Esophagus mucosa (tissue), 1 donor: ENCODE results near the gene RPL32. TPM values are rescaled to one million over a fixed set of nuclear protein-coding genes. Genes with fewer than 3 reads are reported as not detected.

Experiments
- ATAC-seq: fragments of 200-7000 bp; cut with Tn5 transposase; one replicate; pipeline ENCODE4 v1.9.1; 2020
- total RNA-seq: library from RNA; stranded (reverse); gene quantifications from one replicate; pipeline ENCODE4 v1.2.4, GENCODE V29; 2023
- donor health status: DM: yes; HTN: yes; CAD: no.

RPL32 gene
- total RNA-seq, 1 donor from 2014 or later, result 1,705 TPM

DNA sequence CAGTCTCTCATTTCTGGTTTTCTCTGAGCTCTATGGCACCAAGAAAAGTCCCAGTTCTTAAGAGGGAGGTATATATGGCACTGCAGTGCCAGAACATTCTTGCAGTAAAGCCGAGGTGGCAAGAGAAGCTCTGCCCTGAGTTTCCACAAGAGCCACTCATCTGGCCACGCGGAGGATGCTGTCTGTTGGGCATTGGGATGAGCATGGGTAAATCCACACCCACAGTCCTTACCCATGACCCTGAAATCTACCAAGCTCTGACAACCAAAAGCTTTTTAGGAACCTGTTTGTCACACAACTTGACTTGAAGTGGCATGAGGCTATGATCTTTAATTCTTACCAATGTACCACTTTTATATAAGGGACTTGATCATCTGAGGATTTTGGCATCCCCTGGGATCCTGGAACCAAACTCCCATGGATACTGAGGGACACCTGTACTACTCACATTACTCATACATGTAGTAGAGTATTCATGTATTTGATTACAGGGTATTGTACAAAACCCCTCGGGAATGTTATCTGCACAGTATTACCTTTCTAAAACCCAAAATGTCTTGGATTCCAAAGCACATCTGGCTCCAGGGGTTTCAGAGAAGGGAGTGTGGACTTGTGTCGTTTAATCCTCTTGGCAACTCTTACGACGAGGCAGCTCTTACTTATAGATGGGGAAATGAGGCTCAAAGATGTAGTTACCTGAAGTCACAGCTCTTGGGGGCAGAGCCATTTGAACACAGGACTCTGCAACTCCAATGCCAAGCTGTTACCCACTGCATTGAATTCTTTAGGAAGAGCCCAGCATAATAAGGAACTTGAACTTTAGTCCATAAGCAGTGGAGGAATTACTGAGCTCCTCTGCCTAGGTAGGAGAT is 8.8 kb downstream of the RPL32 start:
- no peak for ATAC-seq

DNA sequence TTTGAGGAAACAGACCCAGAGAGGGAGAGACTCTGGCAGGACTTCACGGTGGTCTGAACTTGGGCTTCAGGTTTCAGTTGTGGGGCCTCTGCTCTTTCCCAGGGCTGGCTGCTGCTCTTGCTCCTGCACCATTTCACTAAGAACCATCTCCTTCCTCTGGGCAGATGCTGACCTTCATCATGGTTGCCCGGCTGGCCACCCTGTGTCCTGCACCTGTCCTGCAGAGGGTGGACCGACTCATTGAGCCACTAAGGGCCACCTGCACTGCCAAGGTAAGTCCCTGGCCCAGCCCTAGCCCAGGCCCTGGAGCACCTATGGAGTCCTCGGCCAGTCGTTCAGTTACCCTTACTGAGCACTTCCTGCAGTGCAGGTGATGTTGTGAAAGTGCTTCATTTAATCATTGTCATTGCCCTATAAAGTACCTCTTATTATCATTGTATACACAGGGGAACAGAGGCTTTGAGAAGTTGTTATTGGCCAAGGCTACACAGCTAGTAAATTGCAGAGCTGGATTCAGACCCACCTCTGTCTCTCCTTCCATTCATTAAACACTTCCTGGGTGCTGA is 10.0 kb downstream of the RPL32 start:
- peak; percentile 48 for ATAC-seq

DNA sequence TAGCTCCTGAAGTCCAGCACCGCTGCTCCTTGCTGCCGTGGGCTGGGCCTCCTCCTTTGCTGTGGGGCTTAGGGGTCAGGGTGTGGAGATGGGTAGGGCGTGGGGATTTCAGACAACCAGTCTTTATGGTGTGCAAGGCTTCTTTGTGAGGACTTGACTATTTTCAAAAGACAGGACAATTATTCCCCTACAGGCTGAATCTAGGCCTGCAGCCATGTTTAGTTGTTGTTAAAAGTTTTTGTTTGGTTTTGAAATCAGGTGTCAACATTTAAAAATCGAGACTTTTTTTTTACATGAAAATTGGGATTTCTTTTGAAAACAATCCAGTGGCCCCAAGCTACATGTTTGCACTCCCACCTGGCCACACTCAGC is 10.6 kb downstream of the RPL32 start:
- ATAC-seq, result peak; percentile 34

DNA sequence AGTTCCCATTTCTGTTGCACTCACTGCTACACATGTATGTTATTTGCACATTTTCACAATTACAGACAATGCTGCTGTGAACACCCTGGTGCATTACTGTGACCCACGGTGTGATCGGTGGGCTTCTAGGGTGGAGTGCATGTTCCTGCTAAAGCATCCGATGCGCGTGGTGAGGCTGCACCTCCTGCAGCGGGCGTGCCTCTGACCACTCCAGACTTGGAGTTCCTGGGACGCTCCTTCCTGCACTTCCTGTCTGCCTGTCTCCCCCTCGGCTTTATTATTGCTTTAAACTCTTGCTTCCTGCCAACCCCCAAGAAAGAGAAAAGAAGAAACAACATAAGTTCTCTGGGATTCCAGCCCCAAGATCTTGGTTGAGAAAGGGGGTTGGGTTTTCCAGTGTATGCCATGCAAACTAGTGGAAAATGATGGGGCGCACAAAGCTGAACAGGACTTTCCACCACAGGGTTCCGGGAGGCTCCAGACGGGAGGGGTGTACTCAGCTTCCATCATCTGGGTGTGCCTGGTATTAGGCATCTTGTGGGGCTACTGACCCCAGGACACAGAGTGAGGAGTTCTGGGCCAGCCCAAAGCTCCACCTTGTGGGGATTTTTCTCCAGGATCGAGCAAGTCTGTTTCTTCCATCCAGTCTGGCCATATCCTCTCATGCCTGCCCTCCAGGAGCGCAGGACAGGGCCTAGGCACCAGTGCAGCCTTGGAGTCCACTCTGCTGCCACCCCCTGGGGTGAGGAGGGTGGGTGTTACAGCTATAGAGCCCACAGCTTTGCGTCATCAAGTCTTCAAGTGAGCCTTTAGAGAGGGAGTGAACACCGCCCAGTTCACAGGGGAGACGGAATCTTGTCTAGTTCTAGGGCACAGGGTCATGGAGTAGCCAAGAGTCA is 11.2 kb downstream of the RPL32 start:
- peak; percentile 37 for ATAC-seq

DNA sequence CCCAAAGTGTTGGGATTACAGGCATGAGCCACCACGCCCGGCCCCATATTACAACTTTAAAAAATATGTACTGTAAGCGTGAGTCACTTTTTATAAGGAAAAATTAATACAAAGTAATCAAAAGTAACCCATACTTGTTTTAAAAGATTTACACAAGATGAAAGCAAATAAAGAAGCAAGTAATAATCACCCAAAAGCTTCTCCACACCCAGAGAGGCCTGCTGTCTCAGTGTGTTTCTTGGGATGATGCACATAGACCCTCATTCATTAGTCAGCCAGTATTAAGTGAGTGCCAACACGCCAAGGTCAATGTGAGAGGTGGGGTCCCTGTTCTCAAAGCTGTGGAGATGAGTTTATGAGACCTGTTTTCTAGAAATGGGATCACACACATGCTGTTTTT is 12.0 kb downstream of the RPL32 start:
- ATAC-seq, result peak; percentile 28

DNA sequence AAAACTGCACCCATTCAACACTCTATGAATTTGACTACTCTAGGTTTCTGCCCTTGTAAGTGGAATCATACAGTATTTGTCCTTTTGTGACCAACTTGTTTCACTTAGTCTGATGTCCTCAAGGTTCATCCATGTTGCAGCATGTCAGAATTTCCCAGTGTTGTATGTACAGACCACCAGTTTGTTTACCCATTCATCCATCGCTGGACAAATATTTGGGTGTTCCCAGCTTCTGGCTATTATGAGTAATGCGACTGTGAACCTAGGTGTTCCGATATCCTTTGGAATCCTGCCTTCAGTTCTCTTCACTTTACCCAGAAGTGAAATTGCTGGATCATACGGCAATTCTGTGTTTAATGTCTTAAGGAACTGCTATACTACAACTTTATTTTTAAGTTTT is 12.6 kb downstream of the RPL32 start:
- ATAC-seq, result no peak

DNA sequence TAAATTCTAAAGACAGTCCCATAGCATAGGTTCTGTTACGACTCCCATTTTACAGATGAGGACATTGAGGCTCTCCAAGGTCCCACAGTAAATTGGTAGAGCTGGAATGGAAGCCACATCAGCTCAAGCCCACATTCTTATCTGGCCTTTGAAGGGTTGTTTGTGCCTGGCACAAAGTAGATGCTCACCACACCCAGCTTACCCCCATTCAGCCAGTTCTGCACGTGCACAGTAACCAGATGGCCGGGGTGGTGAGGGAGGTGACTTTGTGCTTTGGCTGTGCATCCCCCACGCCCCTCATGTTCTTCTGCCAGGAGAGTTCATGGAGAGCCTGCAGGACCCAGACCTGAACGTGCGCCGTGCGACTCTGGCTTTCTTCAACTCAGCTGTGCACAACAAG is 16.2 kb downstream of the RPL32 start:
- no peak for ATAC-seq

DNA sequence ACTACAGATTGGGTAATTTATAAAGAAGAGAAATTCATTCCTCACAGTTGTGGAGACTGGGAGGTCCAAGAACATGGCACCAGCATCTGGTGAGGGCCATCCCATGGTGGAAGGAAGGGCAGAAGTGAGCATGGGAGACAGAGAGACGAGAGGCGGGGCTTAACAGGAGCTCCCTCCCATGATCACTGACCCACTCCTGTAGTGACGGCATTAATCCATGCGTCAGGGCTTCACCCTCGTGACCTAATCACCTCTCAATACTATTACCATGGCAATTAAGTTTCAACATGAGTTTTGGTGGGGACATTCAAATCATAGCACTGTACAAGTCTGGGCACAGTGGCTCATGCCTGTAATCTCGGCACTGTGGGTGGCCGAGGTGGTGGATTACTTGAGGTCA is 17.1 kb downstream of the RPL32 start:
- ATAC-seq, result peak; percentile 17

DNA sequence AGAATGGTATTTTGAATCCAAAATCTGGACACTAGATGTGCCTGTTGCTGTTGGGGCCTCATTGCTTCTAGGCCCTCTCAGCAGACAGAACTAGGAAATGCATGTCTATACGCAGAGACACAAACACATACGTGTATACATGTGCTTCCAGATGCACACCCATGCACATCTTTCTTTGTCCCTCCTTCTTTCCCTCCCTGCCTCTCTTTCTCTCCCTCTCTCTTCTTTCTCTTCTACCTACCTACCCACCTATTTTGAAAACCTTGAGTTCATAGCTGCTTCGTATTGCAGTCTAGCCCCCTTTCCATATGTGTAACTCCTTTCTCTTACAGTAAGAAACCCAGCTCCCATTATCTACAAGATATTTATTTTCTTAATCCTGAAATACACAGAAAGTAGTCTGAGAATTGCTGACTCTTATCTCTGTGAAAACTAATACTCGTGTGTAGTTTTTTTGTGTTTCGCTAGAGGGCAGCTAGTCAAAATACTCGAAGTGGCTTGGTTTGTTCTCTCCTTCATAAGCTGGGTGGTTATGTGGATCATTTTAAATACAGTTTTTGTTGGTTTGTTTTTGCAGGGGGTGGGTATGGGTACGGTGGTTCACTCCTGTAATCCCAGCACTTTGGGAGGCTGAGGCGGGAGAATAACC is 18.5 kb downstream of the RPL32 start:
- no peak for ATAC-seq

DNA sequence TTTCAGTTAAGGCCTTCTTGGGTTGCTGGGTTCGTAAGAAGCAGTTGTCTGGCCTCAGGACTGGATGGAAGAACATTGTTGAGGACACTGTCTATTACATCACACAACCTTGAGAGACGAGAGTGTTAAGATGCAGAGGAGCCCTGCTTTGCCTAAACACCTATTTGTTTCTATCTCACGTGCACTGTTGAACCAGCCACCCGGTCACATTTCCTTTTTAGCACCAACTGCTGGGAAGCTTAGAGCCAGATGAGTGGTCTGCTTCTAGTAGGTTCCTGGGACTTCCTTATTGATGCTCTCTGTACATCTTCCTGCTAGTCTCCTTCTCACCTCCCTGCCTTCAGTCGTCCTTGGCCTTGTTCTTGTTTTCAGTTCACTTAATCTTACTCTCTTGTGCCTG is 22.6 kb downstream of the RPL32 start:
- no peak for ATAC-seq

DNA sequence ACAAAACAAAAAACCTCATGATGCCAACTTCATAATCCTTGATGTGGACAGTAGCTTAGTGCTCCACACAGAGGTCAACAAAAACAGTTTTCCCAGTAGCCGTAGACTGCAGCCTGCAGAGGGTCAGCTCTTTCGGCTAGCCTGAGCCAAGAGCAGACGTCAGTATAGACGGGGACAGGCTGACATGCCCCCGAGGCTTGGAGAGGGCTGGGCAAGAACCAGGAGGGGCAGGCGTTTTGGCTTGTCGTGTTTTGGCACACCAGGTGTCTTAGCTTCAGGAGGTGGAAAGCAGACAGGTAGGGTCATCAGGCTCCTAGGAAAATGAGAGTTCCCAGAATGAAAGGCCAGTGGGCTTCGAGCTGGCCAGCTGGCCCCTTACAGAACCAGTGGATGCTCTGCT is 23.1 kb downstream of the RPL32 start:
- ATAC-seq, result no peak

DNA sequence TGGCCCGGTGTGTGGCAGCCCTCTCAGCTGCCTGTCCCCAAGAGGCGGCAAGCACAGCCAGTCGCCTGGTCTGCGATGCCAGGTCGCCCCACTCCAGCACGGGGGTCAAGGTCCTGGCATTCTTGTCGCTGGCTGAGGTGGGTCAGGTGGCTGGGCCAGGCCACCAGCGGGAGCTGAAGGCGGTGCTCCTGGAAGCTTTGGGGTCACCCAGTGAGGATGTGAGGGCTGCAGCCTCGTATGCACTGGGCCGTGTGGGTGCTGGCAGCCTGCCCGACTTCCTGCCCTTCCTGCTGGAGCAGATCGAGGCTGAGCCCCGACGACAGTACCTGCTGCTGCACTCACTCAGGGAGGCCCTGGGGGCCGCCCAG is 24.0 kb downstream of the RPL32 start:
- no peak for ATAC-seq

DNA sequence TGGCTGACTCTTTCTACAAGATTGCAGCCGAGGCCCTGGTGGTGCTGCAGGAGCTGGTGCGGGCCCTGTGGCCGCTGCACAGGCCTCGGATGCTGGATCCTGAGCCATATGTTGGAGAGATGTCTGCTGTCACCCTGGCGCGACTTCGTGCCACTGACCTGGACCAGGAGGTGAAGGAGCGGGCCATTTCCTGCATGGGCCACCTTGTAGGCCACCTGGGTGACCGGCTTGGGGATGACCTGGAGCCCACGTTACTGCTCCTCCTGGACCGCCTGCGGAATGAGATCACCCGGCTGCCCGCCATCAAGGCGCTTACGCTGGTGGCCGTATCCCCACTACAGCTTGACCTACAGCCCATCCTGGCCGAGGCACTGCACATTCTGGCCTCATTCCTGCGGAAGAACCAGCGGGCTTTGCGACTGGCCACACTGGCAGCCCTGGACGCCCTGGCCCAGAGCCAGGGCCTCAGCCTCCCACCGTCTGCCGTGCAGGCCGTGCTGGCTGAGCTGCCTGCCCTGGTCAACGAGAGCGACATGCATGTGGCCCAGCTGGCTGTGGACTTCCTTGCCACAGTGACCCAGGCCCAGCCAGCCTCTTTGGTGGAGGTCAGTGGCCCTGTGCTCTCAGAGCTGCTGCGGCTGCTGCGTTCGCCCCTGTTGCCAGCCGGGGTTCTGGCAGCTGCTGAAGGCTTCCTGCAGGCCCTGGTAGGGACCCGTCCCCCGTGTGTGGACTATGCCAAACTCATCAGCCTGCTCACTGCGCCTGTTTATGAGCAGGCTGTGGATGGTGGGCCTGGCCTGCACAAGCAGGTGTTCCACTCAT is 24.6 kb downstream of the RPL32 start:
- ATAC-seq, result no peak

DNA sequence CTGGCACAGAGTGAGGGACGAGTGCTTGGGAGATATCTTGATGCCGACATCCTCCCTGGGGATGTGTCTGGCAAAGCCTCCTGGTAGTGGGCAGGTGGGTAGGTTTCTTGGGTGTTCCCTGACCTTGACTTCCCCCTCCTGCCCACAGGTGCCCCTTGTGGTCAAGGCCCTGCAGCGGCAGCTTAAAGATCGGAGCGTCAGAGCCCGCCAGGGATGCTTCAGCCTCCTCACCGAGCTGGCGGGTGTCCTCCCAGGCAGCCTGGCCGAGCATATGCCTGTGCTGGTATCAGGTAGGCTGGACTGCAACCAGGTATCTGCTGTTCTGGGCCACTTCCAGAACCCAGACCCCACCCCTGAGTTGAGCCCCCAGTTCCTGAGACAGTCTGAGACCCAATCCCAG is 25.6 kb downstream of the RPL32 start:
- ATAC-seq, result no peak

DNA sequence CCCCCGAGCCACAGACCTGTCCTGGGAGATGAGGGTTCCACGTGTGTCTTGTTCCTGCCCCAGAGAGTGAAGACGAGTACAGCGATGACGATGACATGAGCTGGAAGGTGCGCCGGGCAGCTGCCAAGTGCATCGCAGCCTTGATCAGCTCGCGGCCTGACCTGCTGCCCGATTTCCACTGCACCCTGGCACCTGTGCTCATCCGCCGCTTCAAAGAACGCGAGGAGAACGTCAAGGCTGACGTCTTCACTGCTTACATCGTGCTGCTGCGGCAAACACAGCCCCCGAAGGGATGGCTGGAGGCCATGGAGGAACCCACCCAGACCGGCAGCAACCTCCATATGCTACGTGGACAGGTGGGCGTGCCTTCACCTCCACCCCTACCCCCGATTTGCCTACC is 26.3 kb downstream of the RPL32 start:
- no peak for ATAC-seq

DNA sequence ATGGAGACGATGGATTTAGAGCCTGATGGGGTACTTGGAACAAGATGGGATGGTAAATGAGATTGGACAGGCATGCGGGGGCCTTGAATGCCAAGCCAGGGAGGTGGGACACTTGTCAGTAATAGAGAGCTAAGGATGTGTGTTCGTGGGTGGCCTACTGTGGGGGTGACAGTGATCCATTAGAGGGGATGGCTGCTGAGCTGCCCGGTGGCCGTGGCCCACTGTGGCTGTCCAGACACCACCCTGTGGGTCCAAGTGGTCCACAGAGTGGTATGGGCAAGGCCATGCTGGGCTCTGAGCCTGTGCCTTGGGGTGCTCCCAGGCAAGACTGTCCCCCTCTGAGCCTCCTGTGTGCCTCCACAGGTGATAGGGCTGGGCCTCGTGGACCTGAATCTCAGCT is 27.4 kb downstream of the RPL32 start:
- ATAC-seq, result no peak

DNA sequence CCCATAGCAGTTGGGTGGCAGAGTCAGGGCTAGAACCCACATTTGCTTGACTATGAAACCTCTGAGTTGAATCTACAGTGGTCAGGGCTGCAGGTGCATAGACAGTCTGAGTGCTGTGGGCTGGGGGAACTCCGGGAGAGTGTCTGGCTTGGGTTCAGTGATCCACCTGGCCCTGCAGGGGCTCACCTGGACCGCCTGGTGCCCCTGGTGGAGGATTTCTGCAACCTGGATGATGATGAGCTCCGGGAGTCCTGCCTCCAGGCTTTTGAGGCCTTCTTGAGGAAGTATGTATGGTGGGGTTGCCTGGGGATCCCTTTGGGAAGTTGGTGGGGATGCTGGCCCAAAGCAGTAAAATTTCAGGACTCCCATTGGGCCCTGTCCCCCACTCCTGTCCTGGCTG is 28.6 kb downstream of the RPL32 start:
- ATAC-seq, result no peak

DNA sequence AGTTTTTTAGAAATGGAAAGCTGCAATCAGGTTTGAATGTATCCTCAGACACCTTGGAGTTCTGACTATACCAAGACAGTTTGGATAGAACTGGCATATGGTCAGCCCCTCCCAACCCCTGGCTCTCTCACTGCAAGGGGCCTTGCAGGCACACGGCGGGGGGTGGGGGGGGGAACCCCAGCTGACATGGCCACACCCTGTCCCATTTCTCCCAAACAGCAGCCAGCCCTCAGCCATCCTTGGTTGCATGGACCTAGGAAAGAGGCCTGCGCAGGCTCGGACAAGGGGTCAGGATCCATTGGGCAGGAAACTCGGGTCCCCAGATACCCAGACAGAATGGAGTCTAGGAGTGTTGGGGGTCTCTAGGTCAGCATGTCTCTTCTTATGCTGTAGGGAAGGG is 30.4 kb downstream of the RPL32 start:
- no peak for ATAC-seq

DNA sequence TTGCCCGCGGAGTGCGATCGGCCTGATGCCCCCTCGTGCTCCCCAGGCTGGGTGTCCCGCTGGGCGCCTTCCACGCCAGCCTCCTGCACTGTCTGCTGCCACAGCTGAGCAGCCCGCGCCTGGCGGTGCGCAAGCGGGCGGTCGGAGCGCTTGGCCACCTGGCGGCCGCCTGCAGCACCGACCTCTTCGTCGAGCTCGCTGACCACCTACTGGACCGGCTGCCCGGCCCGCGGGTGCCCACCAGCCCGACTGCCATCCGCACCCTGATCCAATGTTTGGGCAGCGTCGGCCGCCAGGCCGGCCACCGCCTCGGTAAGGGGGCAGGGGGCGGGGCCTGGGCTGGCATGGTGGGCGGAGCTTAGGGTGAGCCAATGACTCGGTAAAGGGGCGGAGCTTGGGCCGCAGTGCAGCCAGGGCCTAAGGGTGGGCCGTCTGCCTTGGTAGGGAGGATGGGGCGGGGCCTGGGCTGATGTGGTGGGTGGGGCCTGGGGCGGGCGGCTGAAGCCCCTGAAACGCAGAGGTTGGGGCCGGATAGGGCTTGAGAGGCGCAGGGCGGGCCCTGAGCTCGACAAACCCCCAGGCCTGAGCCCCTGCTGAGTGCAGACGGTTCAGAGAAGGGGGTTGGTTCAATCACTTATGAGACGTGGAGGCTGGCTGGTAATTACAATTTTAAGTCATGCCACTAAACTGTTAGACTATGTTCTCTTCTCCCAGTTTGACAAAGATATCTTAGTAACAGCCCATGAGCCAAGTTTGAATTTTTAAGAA is 31.2 kb downstream of the RPL32 start:
- ATAC-seq, result peak; percentile 98

DNA sequence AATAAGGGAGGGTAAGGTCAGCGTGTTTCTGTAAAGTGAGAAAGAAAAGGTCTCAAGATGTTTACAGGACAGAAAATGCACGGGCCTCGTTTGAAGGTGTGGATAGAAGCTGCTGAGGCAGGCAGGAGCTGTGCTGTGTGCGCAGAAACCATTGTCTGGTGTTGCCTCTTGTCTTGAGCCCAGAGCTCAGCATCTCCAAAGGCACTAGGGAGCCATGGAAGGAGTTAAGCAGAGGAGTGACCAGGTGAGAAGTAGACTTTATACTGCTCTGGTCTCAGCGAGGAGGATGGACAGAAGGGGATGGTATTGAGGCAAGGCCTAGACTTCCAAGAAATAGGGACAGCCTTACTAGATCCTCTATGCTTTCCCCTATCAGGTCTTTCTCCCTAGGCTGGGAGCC is 31.9 kb downstream of the RPL32 start:
- no peak for ATAC-seq

DNA sequence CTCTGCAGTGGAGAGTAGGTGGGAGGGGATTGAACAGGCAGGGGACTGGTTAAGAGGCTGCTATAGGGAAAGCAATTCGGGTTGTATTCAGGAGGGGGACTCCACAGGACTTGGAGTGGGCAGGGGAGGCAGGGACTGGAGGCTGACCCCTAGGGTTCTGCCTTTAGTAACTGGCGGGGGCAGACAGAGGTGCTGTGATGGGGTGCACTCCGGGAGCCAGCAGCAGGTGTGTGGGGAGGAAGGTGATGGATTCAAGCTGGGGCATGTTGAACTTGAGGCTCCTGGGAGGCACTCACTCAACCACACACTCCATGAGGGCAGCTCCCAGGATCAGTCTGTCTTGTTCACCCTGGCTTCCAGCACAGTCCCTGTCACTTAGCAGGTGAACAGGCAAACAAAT is 32.4 kb downstream of the RPL32 start:
- ATAC-seq, result no peak
